Measurements from ENCODE around the gene JMJD6. TPM values are rescaled to one million over a fixed set of nuclear protein-coding genes. Genes with fewer than 3 reads are reported as not detected.
"Not testable (repeated sequence)": the region's sequence is repeated elsewhere in the genome, so short reads cannot be mapped to it uniquely, and the experiment has no call there.

Gene JMJD6
- total RNA-seq, 3 donors from 2014 or later: 13.1 to 34.1 (median 25.6) TPM

DNA sequence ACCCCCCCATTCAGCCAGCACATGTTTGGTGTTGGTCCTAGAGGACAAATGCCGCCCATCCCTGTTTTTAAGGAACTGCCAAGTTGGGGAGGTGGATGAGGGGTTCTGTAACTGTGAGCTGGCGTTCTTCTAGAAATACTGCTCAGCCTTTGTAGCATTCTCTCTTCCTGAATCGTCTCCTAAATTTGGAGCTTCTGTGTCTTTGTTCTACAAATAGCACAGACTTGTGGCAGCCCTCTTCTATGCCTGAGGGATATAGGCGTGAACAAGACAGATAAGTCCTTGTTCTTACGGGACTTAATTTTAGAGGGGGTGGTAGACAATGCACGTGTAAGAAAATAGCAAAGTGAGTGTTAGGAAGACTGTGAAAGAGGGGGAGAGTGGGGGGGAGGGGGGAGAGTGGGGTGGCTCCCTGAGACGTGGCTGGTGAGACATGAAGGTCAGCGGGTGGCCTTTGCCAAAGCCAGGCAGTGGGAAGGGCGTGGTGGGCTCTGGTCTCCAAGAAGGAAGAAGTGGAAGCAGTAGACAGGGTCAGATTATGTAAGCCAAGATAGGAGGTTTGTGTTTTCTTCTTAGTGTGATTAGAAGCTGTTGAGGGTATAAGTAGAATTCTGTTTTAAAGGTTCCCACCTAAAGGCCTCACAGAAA, 21.4 kb upstream of the JMJD6 start:
- Histone ChIP-seq H3K36me3 (no peaks in the 10 kb centered on the region), H3K27ac (peak overlapping the region in 1 of 2 donors; percentile 60), H3K4me3 (no peak overlapping the region), H3K27me3 (no peaks in the 10 kb centered on the region), H3K4me1 (no peaks in the 10 kb centered on the region), H3K9me3 (no peaks in the 10 kb centered on the region)
- TF ChIP-seq, protein P1, sequence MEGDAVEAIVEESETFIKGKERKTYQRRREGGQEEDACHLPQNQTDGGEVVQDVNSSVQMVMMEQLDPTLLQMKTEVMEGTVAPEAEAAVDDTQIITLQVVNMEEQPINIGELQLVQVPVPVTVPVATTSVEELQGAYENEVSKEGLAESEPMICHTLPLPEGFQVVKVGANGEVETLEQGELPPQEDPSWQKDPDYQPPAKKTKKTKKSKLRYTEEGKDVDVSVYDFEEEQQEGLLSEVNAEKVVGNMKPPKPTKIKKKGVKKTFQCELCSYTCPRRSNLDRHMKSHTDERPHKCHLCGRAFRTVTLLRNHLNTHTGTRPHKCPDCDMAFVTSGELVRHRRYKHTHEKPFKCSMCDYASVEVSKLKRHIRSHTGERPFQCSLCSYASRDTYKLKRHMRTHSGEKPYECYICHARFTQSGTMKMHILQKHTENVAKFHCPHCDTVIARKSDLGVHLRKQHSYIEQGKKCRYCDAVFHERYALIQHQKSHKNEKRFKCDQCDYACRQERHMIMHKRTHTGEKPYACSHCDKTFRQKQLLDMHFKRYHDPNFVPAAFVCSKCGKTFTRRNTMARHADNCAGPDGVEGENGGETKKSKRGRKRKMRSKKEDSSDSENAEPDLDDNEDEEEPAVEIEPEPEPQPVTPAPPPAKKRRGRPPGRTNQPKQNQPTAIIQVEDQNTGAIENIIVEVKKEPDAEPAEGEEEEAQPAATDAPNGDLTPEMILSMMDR (IDR thresholded peaks at IDR 0.05): no peak
- TF ChIP-seq POLR2AphosphoS5 (IDR thresholded peaks at IDR 0.05): no peak
- TF ChIP-seq POLR2A (IDR thresholded peaks at IDR 0.05): no peak
- intact Hi-C loops (cut with DNase I; ENCODE audit: low total_unique reads): no loop called here
- DNase-seq (ENCODE audit: low spot score in 2 of 2): no peak

DNA sequence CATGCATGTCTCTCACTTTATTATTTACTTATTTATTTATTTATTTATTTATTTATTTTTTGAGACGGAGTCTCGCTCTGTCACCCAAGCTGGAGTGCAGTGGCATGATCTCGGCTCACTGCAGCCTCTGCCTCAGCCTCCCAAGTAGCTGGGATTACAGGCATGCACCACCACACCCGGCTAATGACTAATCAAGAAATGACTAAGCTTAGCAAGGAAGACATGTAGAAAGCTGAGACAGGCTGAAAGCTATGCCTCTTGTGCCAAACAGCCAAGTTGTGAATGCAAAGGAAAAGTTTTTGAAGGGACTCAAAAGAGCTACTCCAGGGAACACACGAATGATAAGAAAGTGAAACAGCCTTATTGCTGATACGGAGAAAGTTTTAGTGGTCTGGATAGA, 19.4 kb upstream of the JMJD6 start:
- H3K9me3 ChIP-seq; H3K4me3 ChIP-seq; H3K36me3 ChIP-seq; intact Hi-C loops (cut with DNase I; ENCODE audit: low total_unique reads); H3K4me1 ChIP-seq; H3K27me3 ChIP-seq; DNase-seq (ENCODE audit: low spot score in 2 of 2); H3K27ac ChIP-seq: not testable (repeated sequence)

DNA sequence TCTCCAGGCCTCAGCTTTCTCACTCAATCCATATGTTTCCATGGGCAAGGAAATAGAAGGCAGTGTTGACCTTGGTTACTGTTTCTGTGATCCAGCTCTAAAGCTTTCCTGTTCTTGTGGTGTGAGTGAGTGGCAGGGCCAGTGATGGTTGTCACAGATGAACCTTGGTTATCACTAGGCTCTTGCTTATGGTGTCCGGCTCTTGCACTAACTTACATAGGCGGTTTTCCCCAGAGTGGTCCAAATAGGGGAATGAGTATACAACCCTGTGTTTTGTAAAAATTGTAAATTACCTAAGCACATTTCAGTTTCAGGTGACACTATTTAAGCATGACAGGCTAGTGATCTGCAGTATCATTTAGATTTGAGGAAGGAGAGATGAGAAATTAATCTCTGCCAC, 18.3 kb upstream of the JMJD6 start:
- Histone ChIP-seq H3K36me3 (no peaks in the 10 kb centered on the region), H3K27me3 (no peaks in the 10 kb centered on the region), H3K4me1 (no peaks in the 10 kb centered on the region), H3K9me3 (no peaks in the 10 kb centered on the region), H3K4me3 (no peak overlapping the region), H3K27ac (no peak overlapping the region)
- intact Hi-C loops (cut with DNase I; ENCODE audit: low total_unique reads): no loop called here
- TF ChIP-seq POLR2A (IDR thresholded peaks at IDR 0.05) (no peak), POLR2AphosphoS5 (IDR thresholded peaks at IDR 0.05) (no peak)
- TF ChIP-seq, protein P1 (IDR thresholded peaks at IDR 0.05): no peak
- DNase-seq (ENCODE audit: low spot score in 2 of 2): no peak

DNA sequence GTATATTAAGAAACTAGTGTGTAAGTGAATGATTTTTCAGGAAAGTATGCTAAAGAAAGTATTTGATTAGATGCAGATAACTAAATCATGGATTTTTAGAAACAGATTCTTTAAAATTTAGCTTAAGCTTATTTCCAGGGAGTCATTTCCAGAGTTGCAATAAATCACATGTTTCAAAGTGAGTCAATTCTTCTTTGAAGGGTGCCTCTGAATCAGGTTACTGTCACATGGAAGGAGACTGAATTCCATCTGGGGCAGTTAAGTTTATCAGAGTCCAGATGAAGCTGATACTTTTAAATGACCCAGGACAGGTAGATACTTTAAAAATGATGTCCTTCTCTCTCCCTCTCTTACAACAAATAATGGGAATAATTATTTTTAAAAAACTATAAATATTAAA, 16.6 kb upstream of the JMJD6 start:
- Histone ChIP-seq H3K36me3 (no peaks in the 10 kb centered on the region), H3K9me3 (no peaks in the 10 kb centered on the region), H3K27ac (no peak overlapping the region), H3K27me3 (no peaks in the 10 kb centered on the region), H3K4me3 (no peak overlapping the region), H3K4me1 (peaks cover 0 to 7% of the 10 kb centered on the region in 2 donors)
- TF ChIP-seq, protein P1 (IDR thresholded peaks at IDR 0.05): no peak
- no peak for TF ChIP-seq POLR2A (IDR thresholded peaks at IDR 0.05)
- no peak for TF ChIP-seq POLR2AphosphoS5 (IDR thresholded peaks at IDR 0.05)
- intact Hi-C loops (cut with DNase I; ENCODE audit: low total_unique reads): no loop called here
- DNase-seq (ENCODE audit: low spot score in 2 of 2): no peak

DNA sequence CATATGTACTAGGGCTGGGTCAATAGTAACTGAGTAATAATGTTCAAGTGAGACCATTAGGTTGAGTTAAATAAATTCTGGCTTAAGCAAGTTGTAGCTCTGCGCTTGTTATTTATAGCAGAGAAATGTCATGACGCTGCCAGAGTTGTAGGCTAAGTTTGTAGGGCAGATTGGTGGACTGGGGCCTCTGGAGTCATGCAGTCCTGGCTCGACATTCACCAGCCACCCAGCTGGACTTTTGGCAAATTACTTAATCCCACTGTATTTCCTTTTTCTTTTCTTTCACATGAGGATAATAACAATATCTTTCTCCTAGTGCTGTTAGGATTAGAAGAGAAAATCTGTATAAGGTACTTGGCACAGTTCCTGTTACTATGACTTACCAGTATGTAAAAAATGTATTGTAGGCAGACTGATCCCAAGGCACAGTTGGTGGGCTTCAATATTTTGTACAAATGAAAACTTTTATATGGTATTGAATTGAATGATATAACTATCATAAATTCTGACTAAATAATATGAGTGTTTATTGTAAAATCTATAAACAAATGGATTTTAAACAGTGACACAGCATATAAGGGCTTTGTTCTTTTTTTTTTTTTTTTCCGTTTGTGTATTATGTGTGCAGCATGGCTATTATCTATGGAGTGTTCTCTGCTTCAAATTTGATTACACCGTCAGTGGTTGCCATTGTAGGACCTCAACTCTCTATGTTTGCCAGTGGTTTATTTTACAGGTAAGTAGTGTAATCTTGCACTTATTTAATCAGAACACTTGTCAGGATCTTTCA, 14.1 kb upstream of the JMJD6 start:
- H3K9me3 ChIP-seq: no peaks in the 10 kb centered on the region
- intact Hi-C loops (cut with DNase I; ENCODE audit: low total_unique reads): no loop called here
- TF ChIP-seq POLR2AphosphoS5 (IDR thresholded peaks at IDR 0.05) (no peak), POLR2A (IDR thresholded peaks at IDR 0.05) (no peak)
- TF ChIP-seq, protein P1 (IDR thresholded peaks at IDR 0.05): no peak
- H3K4me1 ChIP-seq: peaks cover 0 to 7% of the 10 kb centered on the region in 2 donors
- no peak overlapping the region for H3K27ac ChIP-seq
- H3K4me3 ChIP-seq: no peak overlapping the region
- H3K36me3 ChIP-seq: no peaks in the 10 kb centered on the region
- H3K27me3 ChIP-seq: no peaks in the 10 kb centered on the region
- DNase-seq (ENCODE audit: low spot score in 2 of 2): no peak

DNA sequence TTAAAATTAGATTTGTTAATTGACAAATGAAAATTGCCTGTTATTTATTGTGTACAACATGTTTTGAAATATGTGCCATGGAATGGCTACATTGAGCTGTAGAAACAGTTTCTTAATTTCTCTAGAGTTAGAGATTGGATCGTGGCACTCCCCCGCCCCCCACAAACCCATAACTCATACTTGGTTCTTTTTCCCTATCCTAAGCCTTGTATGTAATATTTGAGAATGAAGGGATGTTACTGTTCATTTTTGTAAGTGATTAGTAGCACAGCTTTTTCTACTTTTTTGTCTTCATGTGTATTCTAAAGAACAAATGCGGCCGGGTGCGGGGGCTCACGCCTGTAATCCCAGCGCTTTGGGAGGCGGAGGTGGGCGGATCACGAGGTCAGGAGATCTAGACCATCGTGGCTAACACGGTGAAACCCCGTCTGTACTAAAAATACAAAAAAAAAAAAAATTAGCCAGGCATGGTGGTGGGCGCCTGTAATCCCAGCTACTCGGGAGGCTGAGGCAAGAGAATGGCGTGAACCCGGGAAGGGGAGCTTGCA, 13.2 kb upstream of the JMJD6 start:
- H3K36me3 ChIP-seq; DNase-seq (ENCODE audit: low spot score in 2 of 2); H3K4me3 ChIP-seq; H3K9me3 ChIP-seq; H3K27ac ChIP-seq; H3K27me3 ChIP-seq; H3K4me1 ChIP-seq; intact Hi-C loops (cut with DNase I; ENCODE audit: low total_unique reads): not testable (repeated sequence)

Measured in breast epithelium (tissue), 4 donors.